Gastroesophageal sphincter (tissue), 2 donors: ENCODE data around the gene HNRNPH2.

Source experiments
- EP300 ChIP-seq: sonication (generic); formaldehyde crosslinking; IDR thresholded peaks from one replicate; pipeline ENCODE4 v1.6.1; 2017; ENCODE audit warnings: antibody characterized with exemption, mild to moderate bottlenecking
- POLR2A ChIP-seq, 2 donors: fragments of 450-650 bp; IDR thresholded peaks; one replicate each; pipeline ENCODE4 v1.6.1; 2017; ENCODE audit warnings: antibody characterized with exemption in 2 of 2, mild to moderate bottlenecking in 2 of 2, moderate library complexity in 1 of 2

GRCh38 chrX:101450085-101450484 lies 42.1 kb downstream of the HNRNPH2 start:
- TF ChIP-seq EP300 (no peak), POLR2A (IDR thresholded peaks at IDR 0.05) (no peak)
